HCT116 (cell line): ENCODE measurements around the gene PTGS1. TPM values are rescaled to one million over a fixed set of nuclear protein-coding genes. Genes with fewer than 3 reads are reported as not detected.

Experiments
- ATAC-seq: fragments of 200-7000 bp; cut with Tn5 transposase; 2 replicates; pipeline ENCODE4 v1.9.1; 2020; ENCODE audit warnings: mild to moderate bottlenecking, moderate library complexity
- BruUV-seq: library from RNA; stranded (reverse); fragments of 400-500 nt; replicated peaks from 2 replicates; lab custom pipeline; 2021; lab: Mats Ljungman, UMichigan
- CTCF ChIA-PET: fragments of 300-600 bp; sonication (Branson Sonifier 250); formaldehyde crosslinking; loops from one replicate; lab custom pipeline; 2021; ENCODE audit warnings: antibody characterized with exemption; lab: Charles Lee
- POLR2A ChIA-PET: fragments of 300-600, 350-600 bp; sonication (Branson Sonifier 250); formaldehyde crosslinking; loops from one replicate; lab custom pipeline; 2021; ENCODE audit warnings: antibody characterized with exemption; lab: Charles Lee
- RAD21 ChIA-PET, 2 experiments: fragments of 300-600 bp; sonication (Branson Sonifier 250); formaldehyde crosslinking; loops; one replicate each; lab custom pipeline; 2023; ENCODE audit warnings: low total read pairs in 2 of 2; ENCODE audit not compliant: uncharacterized antibody in 2 of 2, unreplicated experiment in 2 of 2, low non-redundant PET in 1 of 2; lab: Charles Lee
- DNase-seq: peaks from one replicate; pipeline ENCODE4 v3.0.0-alpha.2; 2010; ENCODE audit warnings: low read depth, low spot score
- H2AFZ ChIP-seq: fragments of 200-600 bp; shearing (Covaris generic), sonication (generic); 2 replicates; pipeline ENCODE4 v1.6.1; 2017; ENCODE audit warnings: low read depth, mixed run types, mixed read lengths, antibody characterized with exemption, low read length; ENCODE audit not compliant: poor library complexity, severe bottlenecking
- H3K27ac ChIP-seq: 2 replicates; pipeline ENCODE4 v1.5.1; 2012; ENCODE audit warnings: low read depth, low read length
- H3K27me3 ChIP-seq: fragments of 200-600 bp; sonication (generic); 2 replicates; pipeline ENCODE4 v1.6.1; 2016; ENCODE audit warnings: mixed run types, low read length, mixed read lengths; ENCODE audit not compliant: insufficient read depth
- H3K36me3 ChIP-seq, 2 experiments: fragments of 200-500 bp in 1 of 2; fragments of 200-600 bp in 1 of 2; sonication (Bioruptor generic) in 1 of 2; sonication (generic) in 1 of 2; 2 replicates each; pipeline versions ENCODE4 v1.5.1 to v1.6.1; 2014 to 2016; ENCODE audit warnings: low read length in 2 of 2, inconsistent platforms in 1 of 2, mixed read lengths in 1 of 2, mixed run types in 1 of 2; ENCODE audit not compliant: insufficient read depth in 2 of 2, control insufficient read depth in 1 of 2
- H3K4me1 ChIP-seq, 2 experiments: fragments of 200-600 bp in 1 of 2; sonication (generic) in 1 of 2; 2 replicates each; pipeline versions ENCODE4 v1.5.1 to v1.6.1; 2012 to 2017; ENCODE audit warnings: low read length in 2 of 2, inconsistent platforms in 1 of 2, mild to moderate bottlenecking in 1 of 2, mixed read lengths in 1 of 2, mixed run types in 1 of 2, moderate library complexity in 1 of 2; ENCODE audit not compliant: insufficient read depth in 2 of 2, control insufficient read depth in 1 of 2
- H3K4me2 ChIP-seq: fragments of 200-600 bp; sonication (generic); 2 replicates; pipeline ENCODE4 v1.6.1; 2017; ENCODE audit warnings: mixed run types, low read length, mixed read lengths
- H3K4me3 ChIP-seq, 2 experiments: fragments of 200-600 bp in 1 of 2; sonication (generic) in 1 of 2; replicated peaks in 1 of 2; 2 replicates each; pipeline ENCODE4 v1.5.1; 2011 to 2016; ENCODE audit warnings: low read length in 2 of 2, control low read depth in 1 of 2, low read depth in 1 of 2, mild to moderate bottlenecking in 1 of 2, mixed read lengths in 1 of 2, mixed run types in 1 of 2
- H3K79me2 ChIP-seq: fragments of 200-600 bp; sonication (generic); 2 replicates; pipeline ENCODE4 v1.6.1; 2017; ENCODE audit warnings: mild to moderate bottlenecking, mixed run types, low read length, moderate library complexity, mixed read lengths; ENCODE audit not compliant: insufficient read depth
- H3K9ac ChIP-seq: fragments of 200-600 bp; sonication (generic); 2 replicates; pipeline ENCODE4 v1.6.1; 2016; ENCODE audit warnings: low read length, mixed read lengths
- H3K9me2 ChIP-seq: fragments of 200-600 bp; sonication (generic), shearing (Covaris generic); 2 replicates; pipeline ENCODE4 v1.6.1; 2017; ENCODE audit warnings: mixed run types, mild to moderate bottlenecking, moderate library complexity; ENCODE audit not compliant: insufficient read depth
- H3K9me3 ChIP-seq, 2 experiments: fragments of 200-500 bp in 1 of 2; fragments of 200-600 bp in 1 of 2; sonication (Bioruptor generic) in 1 of 2; sonication (generic) in 1 of 2; 2 replicates each; pipeline ENCODE4 v1.6.1; 2014 to 2017; ENCODE audit warnings: low read length in 2 of 2, mixed read lengths in 2 of 2, inconsistent platforms in 1 of 2, low read depth in 1 of 2, mild to moderate bottlenecking in 1 of 2, mixed run types in 1 of 2, moderate library complexity in 1 of 2; ENCODE audit not compliant: control insufficient read depth in 1 of 2, insufficient read depth in 1 of 2
- H4K20me1 ChIP-seq: fragments of 200-600 bp; sonication (generic), shearing (Covaris generic); 2 replicates; pipeline ENCODE4 v1.6.1; 2017; ENCODE audit warnings: mixed run types, mild to moderate bottlenecking, moderate library complexity; ENCODE audit not compliant: insufficient read depth
- CBX3 ChIP-seq: IDR thresholded peaks from 2 replicates; pipeline ENCODE4 v1.6.1; 2012; ENCODE audit warnings: low read depth
- CEBPB ChIP-seq: IDR thresholded peaks from 2 replicates; pipeline ENCODE4 v1.6.1; 2012; ENCODE audit warnings: low read depth
- CTCF ChIP-seq, 3 experiments: fragments of 200-600 bp in 1 of 3; sonication (generic) in 1 of 3; IDR thresholded peaks in 2 of 3; conservative IDR thresholded peaks in 1 of 3; 2 replicates each; pipeline ENCODE4 v1.5.1; 2012 to 2017; ENCODE audit warnings: low read depth in 2 of 3, low read length in 2 of 3, antibody characterized with exemption in 1 of 3, borderline replicate concordance in 1 of 3, control low read depth in 1 of 3, mild to moderate bottlenecking in 1 of 3, mixed read lengths in 1 of 3, mixed run types in 1 of 3, moderate library complexity in 1 of 3; ENCODE audit not compliant: insufficient read depth in 1 of 3
- EGR1 ChIP-seq: IDR thresholded peaks from 2 replicates; pipeline ENCODE4 v1.6.1; 2012; ENCODE audit warnings: low read depth
- ELF1 ChIP-seq: IDR thresholded peaks from 2 replicates; pipeline ENCODE4 v1.6.1; 2012; ENCODE audit warnings: low read depth, borderline replicate concordance
- EZH2 ChIP-seq: fragments of 200-600 bp; sonication (generic); IDR thresholded peaks from 2 replicates; pipeline ENCODE4 v1.6.1; 2017; ENCODE audit warnings: antibody characterized with exemption, mixed run types
- EZH2phosphoT487 ChIP-seq: fragments of 200-600 bp; IDR thresholded peaks from 2 replicates; pipeline ENCODE4 v1.6.1; 2018; ENCODE audit warnings: antibody characterized with exemption, borderline replicate concordance
- FOSL1 ChIP-seq: IDR thresholded peaks from 2 replicates; pipeline ENCODE4 v1.6.1; 2012; ENCODE audit warnings: low read depth
- JUND ChIP-seq: IDR thresholded peaks from 2 replicates; pipeline ENCODE4 v1.6.1; 2012
- POLR2A ChIP-seq: IDR thresholded peaks from 2 replicates; pipeline ENCODE4 v1.7.0; 2011; ENCODE audit warnings: borderline replicate concordance; ENCODE audit not compliant: insufficient read depth, insufficient read length; ENCODE audit errors: extremely low read depth
- POLR2AphosphoS5 ChIP-seq: IDR thresholded peaks from 2 replicates; pipeline ENCODE4 v1.6.1; 2011; ENCODE audit warnings: mild to moderate bottlenecking, low read depth, low read length, moderate library complexity
- SIN3A ChIP-seq: IDR thresholded peaks from 2 replicates; pipeline ENCODE4 v1.6.1; 2012; ENCODE audit warnings: low read depth
- SP1 ChIP-seq: IDR thresholded peaks from 2 replicates; pipeline ENCODE4 v1.6.1; 2012; ENCODE audit warnings: low read depth
- SRF ChIP-seq: IDR thresholded peaks from 2 replicates; pipeline ENCODE4 v1.6.1; 2012; ENCODE audit warnings: low read depth
- TCF7L2 ChIP-seq: IDR thresholded peaks from 2 replicates; pipeline ENCODE4 v1.7.0; 2011; ENCODE audit warnings: borderline replicate concordance, inconsistent platforms; ENCODE audit not compliant: insufficient read depth, insufficient read length; ENCODE audit errors: extremely low read depth
- YY1 ChIP-seq: IDR thresholded peaks from 2 replicates; pipeline ENCODE4 v1.6.1; 2011; ENCODE audit warnings: low read length, low read depth, moderate library complexity, mild to moderate bottlenecking; ENCODE audit not compliant: insufficient replicate concordance; ENCODE audit errors: extremely low read depth
- ZBTB33 ChIP-seq: IDR thresholded peaks from 2 replicates; pipeline ENCODE4 v1.6.1; 2011; ENCODE audit warnings: mild to moderate bottlenecking, low read length, moderate library complexity; ENCODE audit not compliant: insufficient replicate concordance; ENCODE audit errors: extremely low read depth
- ZFX ChIP-seq: fragments of 450-650 bp; IDR thresholded peaks from 2 replicates; pipeline ENCODE4 v1.6.1; 2017
- ZNF274 ChIP-seq: fragments of 200-500 bp; sonication (Bioruptor generic); IDR thresholded peaks from 2 replicates; pipeline ENCODE4 v1.6.1; 2014; ENCODE audit warnings: mild to moderate bottlenecking, low read depth, low read length, inconsistent platforms
- intact Hi-C: fragments of 100-400 bp; cut with micrococcal nuclease; formaldehyde crosslinking; loops from 2 replicates; pipeline ENCODE4 v1.10.0; 2022
- total RNA-seq: library from RNA; stranded (reverse); gene quantifications from one replicate; pipeline ENCODE4 v1.2.1, GENCODE V29; 2021; ENCODE audit not compliant: unreplicated experiment
- TF ChIP-seq, protein P1 (sequence below): IDR thresholded peaks from 2 replicates; pipeline ENCODE4 v1.6.1; 2012
- TF ChIP-seq, protein P2 (sequence below): IDR thresholded peaks from 2 replicates; pipeline ENCODE4 v1.6.1; 2012

Gene PTGS1
- total RNA-seq, 1 experiment from 2014 or later: 3.5 TPM

DNA sequence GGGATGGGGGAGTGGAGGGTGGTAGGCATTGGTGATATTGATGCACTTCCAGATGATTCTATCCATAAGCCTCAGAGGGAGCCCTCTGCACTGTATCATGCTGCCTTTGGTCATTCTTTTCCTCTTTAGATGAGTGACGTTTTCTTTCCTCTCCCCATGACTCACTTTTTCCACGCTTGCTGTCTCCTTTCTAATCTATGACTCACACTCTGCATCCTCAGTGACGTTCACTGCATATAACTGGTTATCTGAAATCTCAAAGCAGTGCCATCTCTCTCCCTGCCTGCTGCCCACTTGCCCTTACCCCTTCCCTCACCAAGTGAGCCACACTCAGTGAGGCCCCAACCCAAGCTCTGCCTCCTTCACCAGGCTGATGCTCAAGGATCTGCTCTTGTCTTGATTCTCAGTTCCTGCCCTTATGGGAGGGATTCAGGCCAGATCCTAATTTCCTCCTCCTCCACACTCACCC is 31.6 kb downstream of the PTGS1 start:
- H3K27ac ChIP-seq: peak overlapping the region; percentile 52; the same call in 1 of the 2 replicates

More for the DNA sequence above, 31.6 kb downstream of the PTGS1 start:
- TF ChIP-seq ZBTB33: no peak
- TF ChIP-seq EZH2phosphoT487: no peak
- TF ChIP-seq, protein P1, sequence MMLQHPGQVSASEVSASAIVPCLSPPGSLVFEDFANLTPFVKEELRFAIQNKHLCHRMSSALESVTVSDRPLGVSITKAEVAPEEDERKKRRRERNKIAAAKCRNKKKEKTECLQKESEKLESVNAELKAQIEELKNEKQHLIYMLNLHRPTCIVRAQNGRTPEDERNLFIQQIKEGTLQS: peak; percentile 91
- no peak for TF ChIP-seq EZH2
- peak; percentile 52 for TF ChIP-seq TCF7L2
- TF ChIP-seq SP1: peak; percentile 97
- TF ChIP-seq, protein P2, sequence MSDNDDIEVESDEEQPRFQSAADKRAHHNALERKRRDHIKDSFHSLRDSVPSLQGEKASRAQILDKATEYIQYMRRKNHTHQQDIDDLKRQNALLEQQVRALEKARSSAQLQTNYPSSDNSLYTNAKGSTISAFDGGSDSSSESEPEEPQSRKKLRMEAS: peak; percentile 67
- no peak for TF ChIP-seq ZFX
- peak; percentile 45 for TF ChIP-seq YY1
- TF ChIP-seq SIN3A: 0 out of 2 replicates have a peak, but pooled peaks have one; percentile 48
- no peak for TF ChIP-seq ELF1
- no peak for TF ChIP-seq CTCF (IDR thresholded peaks at IDR 0.05 in 2 of 3, conservative IDR thresholded peaks at IDR 0.05 in 1 of 3; ENCODE audit: borderline replicate concordance in 1 of 3, insufficient read depth in 1 of 3, low read depth in 2 of 3, low read length in 2 of 3)
- TF ChIP-seq CBX3: peak; percentile 98
- TF ChIP-seq ZNF274: no peak
- TF ChIP-seq JUND: peak; percentile 100
- peak; percentile 87 for TF ChIP-seq SRF
- TF ChIP-seq FOSL1: peak; percentile 100
- no peak for TF ChIP-seq POLR2A
- peak; percentile 67; the same call in 1 of the 2 replicates for TF ChIP-seq POLR2AphosphoS5
- TF ChIP-seq EGR1: peak; percentile 66
- peak; percentile 50; the same call in 1 of the 2 replicates for TF ChIP-seq CEBPB
- Histone ChIP-seq H4K20me1 (no peaks in the 10 kb centered on the region), H3K27me3 (no peaks in the 10 kb centered on the region), H3K4me3 (no peak overlapping the region), H3K36me3 (no peaks in the 10 kb centered on the region), H3K9me2 (no peaks in the 10 kb centered on the region), H3K4me2 (peak overlapping the region; percentile 70), H2AFZ (peak overlapping the region; percentile 4), H3K79me2 (no peaks in the 10 kb centered on the region), H3K9ac (peak overlapping the region; percentile 29; the same call in 1 of the 2 replicates), H3K4me1 (peaks cover 9 to 16% of the 10 kb centered on the region in 2 experiments), H3K9me3 (no peaks in the 10 kb centered on the region)
- BruUV-seq: no TSS peak
- peak; percentile 88 for ATAC-seq
- RAD21 ChIA-PET: no interaction called here
- peak; percentile 96 for DNase-seq
- POLR2A ChIA-PET: no interaction called here
- CTCF ChIA-PET: no interaction called here
- intact Hi-C loops: no loop called here
